Measurements from ENCODE around the gene TMEM151A. TPM values are rescaled to one million over a fixed set of nuclear protein-coding genes. Genes with fewer than 3 reads are reported as not detected.
A peak's percentile ranks its signal among the peaks of the same experiment; 100 is the strongest.

Gene TMEM151A
- polyA plus RNA-seq, 5 donors = 0.33 to 0.51 (median 0.40) TPM

DNA sequence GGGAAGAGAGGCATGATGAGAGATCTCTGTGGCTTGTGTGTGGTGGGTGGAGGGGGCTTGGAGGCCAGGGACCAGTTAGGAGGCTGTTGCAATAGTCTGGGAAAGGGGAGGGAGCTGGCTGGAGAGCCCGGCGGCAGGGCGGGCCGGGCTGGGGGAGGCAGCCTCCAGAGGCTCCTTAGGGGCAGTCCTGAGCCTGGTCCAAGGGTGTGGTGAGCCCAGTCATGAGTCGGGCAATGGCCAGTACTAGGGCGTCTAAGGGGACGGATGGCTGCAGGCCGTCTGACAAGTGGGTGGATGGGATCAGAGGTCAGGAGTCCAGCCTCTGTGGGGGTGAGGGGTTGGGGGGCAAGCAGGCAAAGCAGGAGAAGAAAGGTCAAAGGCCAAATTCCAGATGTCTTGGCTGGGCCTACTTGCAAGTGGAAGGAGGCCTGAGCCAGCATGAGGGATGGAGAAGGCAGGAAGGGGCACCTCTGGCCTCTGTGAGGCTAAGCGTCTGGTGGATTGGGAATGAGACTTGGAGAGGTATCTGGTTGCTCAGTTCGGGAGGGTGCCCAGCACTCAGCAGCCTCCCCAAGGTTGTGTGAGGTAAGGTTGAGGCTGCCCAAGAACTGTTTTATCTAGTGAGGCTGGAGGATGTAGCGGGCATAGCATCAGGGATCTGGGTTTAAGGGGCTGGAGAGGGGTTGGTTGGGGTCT, 31.2 kb downstream of the TMEM151A start:
- DNase-seq = no peak

DNA sequence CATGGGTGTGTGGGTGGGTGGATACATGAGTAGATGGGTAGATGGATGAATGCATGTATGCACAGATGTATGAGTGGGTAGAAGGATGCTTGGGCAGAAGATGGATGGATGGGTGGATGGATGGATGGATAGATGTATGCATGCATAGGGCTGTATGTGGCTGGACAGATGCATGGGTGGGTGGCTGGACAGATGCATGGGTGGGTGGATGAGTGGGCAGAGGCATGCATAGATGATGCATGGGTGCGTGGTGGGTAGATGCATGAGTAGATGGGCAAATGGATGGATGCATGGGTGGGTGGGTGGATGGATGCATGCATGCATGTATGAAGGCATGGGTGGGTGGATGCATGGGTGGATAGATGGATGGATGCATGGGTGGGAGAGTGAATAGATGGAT, 32.0 kb downstream of the TMEM151A start:
- DNase-seq = no peak

DNA sequence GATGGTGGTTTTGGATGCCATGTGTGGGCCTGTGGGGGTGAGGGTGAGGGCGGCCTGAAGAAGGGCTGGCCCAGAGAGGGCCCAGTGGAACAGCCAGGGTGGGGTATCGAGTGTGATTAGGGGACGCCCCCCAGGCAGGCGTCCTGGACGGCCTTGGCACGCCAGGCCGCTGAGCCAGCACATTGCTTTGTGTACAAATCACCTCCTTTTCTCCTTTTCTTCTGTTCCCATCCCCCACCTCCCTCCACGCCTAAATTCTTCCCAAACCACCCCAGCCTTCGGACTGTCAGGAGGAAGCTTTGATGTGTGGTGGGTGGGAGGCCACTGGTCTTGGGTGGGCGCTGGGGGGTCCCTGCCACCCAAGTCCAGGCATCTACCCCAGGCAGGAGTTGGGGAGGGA, 33.0 kb downstream of the TMEM151A start:
- no peak for DNase-seq

DNA sequence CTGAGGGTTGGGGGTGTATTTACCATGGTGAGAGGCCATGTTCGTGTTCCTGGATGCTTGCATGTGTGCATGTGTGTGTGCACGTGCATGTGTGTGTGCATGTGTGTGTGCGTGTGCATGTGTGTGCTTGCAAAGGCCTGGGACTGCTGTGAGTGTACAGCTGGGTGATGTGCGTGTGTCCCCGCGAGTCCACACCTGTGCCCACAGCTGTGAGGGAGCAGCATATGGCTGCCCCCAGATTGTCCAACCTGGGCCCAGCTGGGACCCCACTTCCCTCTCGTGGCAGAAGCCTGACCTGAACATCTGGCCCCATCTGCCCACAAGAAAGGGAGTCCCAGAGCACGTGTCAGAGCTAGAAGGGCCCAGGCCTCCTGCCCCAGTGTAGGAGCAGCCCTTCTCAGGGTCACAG, 33.6 kb downstream of the TMEM151A start:
- DNase-seq = no peak

DNA sequence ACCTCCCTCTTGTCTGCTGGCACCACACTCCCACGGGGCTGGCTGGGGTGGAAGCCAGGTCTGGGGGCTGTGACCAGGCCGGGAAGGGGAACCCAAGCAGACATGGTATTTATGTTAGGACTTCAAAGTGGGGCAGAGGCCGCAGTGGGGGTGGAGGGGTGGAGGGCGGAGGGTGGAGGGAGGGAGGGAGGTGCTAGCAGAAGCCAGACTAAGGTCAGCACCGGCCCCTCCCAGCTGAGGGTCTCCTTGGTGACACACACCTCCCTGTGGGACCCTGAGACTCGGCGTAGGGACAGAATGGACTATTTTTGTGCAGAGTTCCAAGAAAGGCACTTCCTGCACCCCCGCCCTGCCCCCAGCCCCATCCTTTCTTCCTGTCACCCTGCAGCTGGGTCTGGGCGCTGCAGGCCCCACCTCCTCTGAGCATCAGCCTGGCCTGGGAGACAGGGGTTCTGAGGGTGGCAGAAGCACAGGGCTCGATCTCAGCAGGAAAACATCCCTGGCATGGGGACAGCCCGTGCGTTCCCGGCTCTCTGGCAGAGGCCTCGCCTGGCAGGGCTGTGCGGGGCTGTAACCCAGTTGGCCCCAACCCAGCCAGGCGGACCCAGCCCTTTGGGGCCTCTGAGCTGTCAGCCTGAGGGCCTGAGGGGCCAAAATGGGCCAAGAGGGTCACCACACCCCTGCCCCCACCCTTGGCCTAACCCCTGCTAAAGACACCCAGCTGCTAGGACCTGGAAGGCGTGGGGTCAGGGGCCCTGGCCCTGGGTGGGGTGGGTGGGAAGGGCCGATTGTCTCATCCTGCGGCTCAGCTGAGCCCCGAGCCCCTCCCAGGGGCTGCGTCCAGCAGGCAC, 34.8 kb downstream of the TMEM151A start:
- DNase-seq = no peak

DNA sequence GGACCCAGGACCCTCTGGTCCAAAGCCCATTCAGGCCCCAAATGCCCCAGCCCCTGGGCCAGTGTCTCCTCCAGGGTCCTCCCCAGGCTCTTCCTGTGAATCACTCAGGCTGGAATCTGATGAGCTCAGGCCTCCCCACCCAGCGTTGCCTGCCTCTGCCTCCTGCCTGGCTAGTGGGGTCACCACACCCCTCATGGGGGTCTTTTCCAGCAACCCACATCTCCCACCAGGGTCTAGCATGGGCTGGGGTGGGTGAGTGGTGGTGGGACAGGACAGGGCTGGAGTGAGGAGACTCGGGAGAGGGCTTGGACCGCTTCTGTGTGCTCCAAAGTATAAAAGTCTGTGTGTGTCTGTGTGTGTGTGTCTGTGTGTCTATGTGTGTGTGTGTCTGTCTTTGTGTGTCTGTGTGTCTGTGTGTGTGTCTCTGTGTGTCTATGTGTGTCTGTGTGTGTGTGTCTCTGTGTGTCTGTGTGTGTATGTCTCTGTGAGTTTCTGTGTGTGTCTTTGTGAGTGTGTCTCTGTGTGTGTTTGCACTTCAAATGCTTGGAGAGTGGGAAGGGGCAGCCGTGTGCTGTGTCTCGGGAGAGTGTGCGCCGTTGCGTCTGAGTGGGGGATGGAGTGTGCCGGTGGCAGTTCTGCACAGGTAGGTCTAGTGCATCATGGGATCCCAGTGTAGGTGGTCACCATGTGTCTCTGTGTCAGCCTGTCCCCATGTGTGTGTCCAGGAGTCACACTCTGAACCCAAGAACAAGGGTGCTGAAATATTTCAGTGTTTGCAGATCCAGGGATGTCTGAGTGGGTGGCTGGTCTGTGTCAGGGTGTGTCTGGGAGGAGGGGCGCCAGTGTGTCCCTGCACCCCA, 35.7 kb downstream of the TMEM151A start:
- no peak for DNase-seq

DNA sequence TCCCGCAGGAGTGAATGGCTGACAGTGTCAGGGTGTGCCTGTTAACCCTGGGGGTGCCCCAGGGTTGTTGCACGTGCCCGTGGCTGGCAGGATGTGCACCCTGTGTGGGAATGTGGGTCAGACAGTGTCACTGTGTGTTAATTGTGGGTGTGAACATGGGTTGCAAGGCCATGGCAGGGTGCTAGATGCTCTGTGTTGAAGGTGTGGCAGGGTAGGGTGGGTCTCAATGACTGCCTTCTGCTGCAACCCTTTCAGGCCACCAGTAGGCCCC, 36.3 kb downstream of the TMEM151A start:
- DNase-seq = no peak

DNA sequence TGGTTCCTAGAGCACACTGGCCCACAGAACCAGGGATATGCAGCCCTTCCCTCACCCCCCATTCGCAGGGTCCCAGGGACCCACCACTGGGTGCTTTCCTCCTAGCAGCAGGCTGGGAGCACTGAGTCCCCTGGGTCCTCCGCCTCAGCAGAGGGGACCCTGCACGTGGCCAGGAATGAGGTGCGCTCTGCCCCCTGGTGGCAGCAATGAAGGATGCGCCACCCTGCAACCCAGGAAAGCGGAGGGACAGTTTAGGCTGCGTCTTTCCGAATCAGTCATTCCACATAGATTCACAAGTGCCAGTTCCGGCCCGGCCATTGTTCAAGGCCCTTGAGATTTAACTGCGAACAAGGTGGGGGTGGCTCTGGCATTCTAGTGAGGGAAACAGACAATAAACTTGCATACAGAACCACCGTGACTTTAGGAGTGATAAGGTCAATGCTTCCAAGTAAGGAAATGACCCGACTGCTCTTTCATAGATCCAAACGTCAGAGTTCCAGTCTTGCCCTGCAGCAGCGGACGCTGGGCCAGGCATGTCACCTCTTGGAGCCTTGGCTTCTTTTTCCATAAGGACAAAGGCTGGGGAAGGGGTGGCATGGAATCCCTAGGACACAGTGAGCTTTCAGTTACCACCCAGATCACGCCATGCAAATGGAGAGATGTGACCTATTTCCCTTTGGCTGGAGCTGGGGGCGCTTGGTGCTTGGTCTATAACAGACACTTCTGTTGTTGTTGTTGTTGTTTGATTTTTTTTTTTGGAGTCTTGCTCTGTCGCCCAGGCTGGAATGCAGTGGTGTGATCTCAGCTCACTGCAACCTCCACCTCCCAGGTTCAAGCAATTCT, 36.8 kb downstream of the TMEM151A start:
- peak in 1 of 2 donors; percentile 76 for DNase-seq

DNA sequence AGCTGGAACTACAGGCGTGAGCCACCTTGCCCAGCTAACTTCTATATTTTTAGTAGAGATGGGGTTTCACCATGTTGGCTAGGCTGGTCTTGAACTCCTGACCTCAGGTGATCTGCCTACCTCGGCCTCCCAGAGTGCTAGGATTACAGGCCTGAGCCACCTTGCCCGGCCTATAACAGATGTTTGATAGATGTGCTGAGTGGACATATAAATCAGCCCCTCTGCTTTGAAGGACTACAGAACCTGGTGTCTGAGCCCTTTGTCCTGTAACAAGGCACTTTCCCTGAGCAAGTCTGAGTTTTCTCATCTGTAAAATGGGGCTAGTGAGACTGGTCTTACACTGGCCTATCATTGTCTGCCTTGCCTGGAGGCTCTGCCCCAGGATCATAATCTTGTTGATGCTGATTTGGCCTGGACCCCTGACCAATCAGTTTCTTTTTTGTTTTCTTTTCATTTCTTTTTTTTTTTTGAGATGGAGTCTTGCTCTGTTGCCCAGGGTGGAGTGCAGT, 37.5 kb downstream of the TMEM151A start:
- no peak for DNase-seq

DNA sequence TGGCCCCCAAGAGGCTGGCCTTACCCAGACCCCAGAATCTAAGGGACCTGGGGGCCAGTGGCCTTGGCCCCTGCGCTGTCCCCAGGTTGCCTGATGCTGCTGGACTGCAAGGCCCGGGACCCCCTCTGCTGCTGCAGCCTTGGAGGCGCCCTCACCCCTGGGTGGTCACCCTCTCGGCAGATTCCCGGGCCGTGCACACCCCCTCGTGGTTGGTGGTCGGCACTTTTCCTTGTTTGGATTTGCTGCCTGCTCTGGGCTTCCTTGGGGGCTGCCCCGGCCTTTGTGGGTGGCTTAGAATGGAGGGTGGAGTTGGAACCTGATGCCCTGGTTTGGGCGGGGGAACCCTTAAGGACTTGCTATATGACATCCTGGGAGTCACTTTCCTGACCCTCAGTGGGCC, 39.2 kb downstream of the TMEM151A start:
- DNase-seq = no peak

DNA sequence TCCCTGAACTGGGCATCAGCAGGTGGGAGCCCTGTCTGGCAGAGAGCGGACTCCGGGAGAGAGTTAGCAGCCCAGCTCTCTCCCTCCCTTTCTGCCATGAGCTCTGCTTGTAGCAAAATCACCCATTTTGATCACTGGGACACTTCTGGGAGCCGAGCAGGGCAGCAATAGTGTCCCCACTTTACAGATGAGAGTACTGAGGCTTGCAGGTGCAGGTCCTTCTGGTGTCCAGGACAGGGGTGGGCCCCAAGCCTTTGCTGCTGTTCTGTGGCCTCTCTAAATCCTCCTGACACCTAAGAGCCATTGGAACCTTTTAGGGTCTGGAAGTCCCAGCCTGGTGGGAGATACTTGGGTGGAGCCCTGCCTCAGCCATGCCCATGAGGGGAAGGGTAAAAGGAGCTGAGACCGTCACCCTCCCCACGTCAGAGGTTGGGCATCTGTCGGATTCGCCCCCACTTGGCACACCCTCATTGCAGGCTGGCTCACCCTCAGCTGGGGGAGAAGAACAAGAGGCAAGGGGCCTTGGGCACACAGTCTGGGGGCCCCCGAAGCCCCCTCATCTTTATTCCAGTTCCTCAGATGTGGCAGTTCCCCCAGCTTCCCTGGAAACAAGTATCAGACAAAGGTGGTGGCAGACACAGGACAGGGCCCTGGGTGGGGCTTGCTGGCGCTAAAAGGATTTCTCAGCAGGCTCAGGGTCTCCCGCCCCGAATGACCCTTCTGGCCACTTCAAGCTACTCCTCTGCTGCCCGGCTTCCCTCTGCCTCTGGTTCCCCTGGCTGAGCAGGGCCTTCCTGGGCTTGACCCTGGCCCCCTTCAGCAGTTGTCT, 40.1 kb downstream of the TMEM151A start:
- no peak for DNase-seq

DNA sequence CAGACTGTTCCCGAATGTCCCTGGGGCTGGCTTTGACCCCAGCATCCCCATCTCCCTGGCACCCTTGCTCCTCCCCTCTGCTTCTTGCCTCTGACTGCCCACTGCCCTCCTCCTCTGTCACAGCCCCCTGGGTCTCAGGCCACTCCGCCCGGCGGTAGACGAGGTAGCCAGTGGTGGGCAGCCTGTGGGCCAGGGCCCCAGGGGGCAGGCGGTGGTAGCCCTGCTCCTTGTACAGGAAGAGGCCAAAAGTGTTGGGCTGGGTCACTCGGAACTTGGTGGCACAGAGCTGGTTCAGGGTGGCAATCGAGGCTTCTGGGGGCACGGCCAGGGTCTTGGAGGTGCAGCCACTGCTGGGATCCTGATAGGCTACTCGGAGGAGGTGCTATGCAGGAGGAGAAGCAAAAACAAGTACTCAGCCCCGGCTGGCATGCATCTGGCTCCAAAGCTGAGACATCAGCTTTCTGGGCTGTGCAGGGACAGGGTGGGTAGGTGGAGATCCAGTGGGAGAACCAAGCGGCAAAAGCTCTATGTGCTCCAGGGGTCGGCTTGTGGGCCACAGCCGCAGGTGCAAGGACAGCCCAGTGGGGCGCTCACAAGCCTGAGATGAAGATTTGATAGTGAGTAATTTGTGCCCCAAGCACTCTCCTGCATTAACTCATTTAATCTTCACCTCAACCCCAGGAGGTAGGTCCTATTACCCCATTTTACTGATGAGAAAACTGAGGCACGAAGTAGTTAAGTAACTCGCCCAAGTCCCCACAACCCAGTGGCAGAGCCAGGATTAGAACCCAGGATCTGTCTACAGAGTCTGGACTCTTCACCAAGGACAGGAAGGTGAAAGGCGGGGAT, 40.9 kb downstream of the TMEM151A start:
- DNase-seq = no peak

DNA sequence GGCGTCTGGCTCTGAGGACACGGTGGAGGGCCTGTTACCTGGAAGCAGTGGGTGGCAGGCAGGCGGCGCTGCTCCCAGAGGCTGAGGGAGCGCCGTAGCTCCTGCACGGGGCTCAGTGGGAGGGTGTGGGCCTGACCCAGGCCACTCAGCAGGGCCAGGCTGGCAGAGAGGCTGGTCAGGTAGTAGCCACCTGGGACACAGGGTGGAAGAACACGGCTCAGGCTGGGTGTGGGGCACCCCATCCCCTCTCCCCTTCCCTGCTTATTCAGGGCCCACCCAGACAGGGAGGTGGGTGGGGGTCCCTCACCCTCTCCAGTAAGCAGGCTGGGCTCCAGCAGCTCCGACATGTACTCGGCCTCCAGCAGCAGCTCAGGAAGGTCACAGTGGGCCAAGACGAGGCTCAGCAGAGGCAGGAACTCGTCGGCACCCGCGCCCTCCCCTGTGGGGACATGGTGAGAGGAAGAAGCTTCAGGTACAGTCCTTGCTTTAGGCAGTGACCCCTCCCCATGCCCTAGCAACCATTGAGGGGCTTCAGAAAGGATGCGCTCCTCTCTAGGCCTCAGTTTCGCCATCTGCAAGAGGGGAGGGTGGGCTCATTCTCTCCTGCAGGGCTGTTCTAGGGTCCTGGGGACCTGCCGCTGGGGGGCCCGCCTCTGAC, 41.7 kb downstream of the TMEM151A start:
- no peak for DNase-seq

DNA sequence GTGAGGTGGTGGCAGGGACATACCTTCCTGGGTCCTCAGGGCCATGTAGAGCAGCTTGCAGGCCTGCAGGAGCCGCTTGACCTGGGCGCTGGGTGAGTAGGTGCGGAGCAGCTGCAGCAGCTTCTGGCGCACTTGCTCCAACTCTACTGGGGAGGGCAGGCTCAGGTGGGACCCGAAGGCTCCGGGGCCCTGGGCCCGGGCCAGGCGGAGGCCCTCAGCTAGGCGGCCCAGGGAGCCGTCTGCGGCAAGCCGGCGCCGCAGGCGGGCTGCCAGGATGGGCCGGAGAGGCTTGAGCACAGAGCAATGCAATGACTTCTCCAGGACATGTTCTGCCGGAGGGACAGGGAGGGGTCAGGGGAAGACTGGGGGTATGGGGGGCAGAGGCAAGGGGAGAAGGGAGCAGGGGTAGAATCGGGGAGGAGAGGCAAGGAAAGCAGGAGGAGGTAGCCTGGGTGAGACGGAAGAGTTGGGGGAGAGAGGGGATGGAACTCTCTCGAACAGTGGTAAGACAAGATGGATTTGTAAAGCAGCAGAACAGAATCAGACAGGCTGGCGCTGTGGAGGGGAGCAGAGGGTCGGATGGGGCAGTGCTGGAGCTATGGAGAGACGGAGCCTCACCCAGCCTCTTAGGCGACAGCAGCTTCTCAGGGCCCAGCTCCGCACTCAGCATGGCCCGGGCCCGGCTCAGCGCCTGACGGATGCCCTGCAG, 42.4 kb downstream of the TMEM151A start:
- DNase-seq = no peak

DNA sequence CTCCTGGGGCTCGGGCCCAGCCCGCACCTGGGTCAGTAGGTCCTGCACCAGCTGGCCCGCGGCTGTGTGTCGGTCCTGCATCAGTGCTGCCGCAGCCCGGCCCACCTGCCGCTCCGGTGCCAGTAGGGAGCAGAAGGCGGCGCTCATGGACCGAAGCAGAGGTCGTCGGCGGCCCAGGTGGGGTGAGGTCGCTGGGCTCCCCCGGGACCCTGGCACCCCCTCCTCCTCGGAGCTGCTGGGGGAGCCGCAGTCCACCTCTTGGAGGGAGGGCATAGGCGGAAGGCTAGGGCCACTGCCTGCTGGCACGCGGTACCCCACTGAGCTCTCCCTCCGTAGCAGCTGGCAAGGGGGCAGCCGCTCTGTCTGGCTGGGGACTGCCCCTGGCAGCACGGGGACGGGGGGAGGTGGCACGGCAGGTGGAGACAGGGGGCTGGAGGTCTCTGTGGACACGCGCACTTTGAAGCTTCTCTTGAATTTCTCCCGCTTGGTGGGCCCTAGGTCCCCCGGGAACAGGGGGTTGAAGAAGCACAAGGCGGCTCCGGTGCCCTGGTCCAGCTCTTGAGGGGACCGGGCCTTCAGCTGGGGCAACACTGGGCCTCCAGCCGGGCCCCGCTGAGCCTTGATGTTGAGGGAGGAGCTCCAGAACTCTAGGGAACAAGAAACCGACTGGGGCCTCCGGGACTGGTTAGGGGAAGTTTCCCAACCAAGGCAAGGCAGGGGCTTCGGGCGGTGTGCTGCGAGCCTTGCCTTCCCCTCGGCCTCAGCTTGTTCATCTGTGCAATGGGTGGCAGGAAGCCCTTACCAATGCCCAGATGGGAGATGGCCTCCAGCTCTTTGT, 43.1 kb downstream of the TMEM151A start:
- DNase-seq = no peak

DNA sequence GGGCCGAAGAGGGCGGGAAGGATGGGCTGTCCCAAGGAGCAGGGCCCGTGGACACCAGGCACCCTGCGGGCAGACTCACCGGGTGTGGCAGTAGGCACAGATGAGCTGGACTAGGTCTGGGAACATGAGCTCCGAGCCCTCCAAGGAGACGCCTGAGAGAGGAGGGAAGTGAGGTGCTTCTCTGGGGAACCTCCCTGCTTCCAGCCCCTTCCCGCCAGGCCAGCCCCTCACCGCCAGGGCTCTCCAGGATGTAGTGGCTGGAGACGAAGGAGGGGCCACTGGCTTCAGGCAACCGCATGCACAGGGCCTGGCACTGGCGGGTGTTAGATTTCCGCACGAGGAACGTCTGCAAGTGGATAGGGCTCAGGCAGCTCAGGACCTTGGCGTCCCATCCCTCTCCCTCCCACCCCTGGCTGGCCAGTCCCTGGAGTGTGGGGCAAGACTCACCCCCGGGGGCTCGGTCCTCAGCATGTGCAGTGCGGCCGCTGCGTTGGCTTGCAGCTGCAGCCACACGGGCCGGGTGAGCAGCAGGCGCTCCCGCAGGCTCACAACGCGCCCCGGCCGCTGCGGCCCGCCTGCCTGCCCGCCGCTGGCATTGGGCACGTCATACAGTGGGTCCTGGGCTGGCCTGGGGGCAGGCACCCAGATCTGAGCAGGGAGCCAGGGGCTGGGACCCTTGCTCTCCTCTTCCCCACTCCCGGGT, 44.0 kb downstream of the TMEM151A start:
- no peak for DNase-seq
